GM19324 (cell line): ENCODE measurements around the gene LHX6.

Source experiments
- ATAC-seq: cut with Tn5 transposase; IDR thresholded peaks from one replicate; pipeline ENCODE4 v1.9.1; 2021; ENCODE audit warnings: mild to moderate bottlenecking, moderate library complexity; ENCODE audit not compliant: unreplicated experiment, low FRiP score

Gene LHX6

GRCh38 chr9:122158202-122158601 is 70.6 kb downstream of the LHX6 start:
- ATAC-seq = no peak

DNA sequence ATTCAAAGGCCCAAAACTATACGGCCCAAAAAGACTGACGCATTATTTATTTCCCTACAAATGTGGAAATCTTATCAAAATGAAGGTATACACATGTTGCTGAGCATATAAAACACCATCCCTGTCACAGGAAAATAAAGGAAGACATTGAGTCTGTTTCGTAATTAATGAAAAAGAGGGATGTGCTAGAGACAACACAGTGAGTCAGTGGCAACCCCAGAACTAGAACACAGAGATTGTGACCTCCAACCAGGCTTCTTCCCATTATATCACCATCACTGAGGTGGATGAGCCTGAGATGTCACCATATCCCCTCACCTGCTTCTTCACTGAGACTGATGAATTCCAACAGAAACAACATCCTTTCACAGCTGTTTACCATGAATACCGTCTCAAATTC is 73.0 kb downstream of the LHX6 start:
- no peak for ATAC-seq
